DLD1 (cell line): Measurements from ENCODE around the gene BAZ2B.
"Not testable (repeated sequence)": the region's sequence is repeated elsewhere in the genome, so short reads cannot be mapped to it uniquely, and the experiment has no call there.

Experiments used
- in situ Hi-C: cut with HindIII; loops from 2 replicates; pipeline ENCODE4 v1.10.0; 2017; ENCODE audit warnings: low sequenced_read_pairs

The BAZ2B gene, protein sequence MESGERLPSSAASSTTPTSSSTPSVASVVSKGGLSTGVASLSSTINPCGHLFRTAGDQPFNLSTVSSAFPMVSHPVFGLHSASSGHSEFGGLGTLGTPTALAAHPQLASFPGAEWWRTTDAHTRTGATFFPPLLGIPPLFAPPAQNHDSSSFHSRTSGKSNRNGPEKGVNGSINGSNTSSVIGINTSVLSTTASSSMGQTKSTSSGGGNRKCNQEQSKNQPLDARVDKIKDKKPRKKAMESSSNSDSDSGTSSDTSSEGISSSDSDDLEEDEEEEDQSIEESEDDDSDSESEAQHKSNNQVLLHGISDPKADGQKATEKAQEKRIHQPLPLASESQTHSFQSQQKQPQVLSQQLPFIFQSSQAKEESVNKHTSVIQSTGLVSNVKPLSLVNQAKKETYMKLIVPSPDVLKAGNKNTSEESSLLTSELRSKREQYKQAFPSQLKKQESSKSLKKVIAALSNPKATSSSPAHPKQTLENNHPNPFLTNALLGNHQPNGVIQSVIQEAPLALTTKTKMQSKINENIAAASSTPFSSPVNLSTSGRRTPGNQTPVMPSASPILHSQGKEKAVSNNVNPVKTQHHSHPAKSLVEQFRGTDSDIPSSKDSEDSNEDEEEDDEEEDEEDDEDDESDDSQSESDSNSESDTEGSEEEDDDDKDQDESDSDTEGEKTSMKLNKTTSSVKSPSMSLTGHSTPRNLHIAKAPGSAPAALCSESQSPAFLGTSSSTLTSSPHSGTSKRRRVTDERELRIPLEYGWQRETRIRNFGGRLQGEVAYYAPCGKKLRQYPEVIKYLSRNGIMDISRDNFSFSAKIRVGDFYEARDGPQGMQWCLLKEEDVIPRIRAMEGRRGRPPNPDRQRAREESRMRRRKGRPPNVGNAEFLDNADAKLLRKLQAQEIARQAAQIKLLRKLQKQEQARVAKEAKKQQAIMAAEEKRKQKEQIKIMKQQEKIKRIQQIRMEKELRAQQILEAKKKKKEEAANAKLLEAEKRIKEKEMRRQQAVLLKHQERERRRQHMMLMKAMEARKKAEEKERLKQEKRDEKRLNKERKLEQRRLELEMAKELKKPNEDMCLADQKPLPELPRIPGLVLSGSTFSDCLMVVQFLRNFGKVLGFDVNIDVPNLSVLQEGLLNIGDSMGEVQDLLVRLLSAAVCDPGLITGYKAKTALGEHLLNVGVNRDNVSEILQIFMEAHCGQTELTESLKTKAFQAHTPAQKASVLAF (N-terminal part only)

DNA sequence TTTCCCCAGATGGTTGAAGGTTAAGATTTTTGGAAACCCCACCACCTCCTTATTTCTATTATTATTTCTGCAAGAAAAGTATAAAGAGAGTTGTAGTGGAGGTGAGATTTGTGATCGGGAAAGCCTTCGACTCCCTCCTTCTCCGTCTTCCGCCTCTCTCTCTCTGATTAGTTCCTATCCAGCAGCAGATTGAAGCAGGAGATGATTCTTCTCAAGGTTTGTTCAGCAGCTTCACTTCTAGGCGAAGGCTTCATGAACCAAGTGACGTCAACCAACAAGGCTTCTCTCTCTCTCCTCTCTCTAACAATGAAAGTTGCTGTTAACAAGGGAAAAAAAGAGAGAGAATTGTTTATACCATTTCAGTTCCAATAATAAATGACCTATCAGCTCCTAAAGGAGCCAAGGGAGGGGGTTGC lies at the start of gene BAZ2B:
TSS of gene BAZ2B (minus strand) at position 263 of the 416 bp plus-strand sequence. CDS start 137,829 bp downstream, outside the sequence.
- in situ Hi-C loops, result loop anchor here (25.0 kb wide), 1 partner anchor 96 kb away; the partner anchor contains the start of gene MARCHF7

DNA sequence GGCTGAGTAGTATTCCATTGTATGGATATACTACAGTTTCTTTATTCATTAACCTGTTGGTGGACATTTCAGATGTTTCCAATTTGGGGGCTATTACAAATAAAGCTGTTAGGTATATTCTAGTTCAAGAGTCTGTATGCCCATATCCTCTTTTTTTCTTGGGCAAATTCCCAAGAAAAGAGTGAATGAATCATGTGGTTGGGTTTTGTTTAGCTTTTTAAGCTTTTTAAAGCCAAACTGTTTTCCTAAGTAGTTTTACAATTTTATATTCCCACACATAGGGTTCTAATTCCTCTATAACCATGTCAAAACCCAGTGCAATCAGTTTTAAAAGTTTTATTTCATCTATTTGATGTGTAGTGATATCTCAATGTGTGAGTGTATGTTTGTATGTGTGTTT lies 44.9 kb upstream of the BAZ2B start:
- in situ Hi-C loops, result no loop called here

DNA sequence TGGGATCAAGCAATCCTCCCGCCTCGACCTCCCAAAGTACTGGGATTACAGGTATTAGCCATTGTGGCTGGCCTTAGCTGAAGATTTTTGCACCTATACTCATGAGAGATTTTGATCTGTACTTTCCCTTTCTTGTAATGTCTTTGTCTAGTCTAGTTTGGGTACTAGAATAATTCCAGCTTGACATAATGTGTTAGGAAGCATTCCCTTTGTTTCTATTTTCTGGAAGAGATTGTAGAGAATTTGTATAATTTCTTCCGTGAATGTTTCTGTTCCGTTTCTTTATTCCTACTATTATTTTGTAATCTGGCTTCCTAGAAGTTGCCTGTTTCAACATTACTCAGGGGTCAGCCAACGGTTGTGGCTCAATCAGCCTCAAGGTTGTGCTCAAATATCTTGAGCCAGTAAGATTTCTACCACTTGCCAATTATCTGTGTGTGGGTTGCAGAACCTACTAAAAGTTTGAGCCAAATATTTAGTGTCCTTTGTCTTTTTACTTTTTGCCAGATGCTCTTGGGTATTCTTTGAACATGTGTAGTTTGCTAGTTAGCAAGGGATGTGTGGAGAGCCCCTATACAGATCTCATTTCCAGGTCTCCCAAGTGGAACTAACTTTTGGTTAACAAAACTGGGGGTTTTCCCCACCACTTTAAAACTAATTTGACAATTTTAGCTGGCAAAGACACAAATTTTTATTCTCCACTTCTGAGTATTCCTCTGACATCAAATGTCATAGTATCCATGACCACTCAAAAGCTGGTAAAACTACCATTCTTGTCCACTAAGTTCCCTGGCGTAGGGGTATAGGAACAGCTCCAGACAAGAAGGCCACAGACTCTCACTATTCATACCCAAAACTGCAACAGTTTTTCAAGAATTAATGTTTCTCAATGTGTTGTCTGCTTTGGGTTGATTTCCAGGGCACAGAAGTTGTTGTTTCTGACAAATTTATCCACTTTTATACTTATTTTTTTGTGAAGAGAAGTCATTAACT lies 42.8 kb upstream of the BAZ2B start:
- in situ Hi-C loops, result no loop called here

DNA sequence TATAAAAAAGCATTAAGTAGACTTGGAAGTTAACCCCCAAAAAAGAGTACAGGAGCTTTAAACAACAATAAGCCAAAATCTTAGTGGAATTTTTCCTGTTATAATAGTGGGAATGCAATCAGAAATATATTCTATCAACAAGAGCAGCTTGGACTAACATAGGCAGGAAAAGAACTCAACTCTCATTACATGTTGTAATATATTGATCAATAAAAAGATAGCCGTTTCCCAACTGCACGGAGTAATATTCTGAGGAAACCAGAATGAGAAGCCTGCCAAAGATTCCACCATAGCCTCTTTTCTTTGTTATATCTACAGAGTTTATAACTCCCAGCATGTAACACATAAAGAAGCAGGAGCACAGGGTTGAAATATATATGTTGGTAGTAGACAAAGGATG lies 37.6 kb upstream of the BAZ2B start:
- in situ Hi-C loops, result no loop called here

DNA sequence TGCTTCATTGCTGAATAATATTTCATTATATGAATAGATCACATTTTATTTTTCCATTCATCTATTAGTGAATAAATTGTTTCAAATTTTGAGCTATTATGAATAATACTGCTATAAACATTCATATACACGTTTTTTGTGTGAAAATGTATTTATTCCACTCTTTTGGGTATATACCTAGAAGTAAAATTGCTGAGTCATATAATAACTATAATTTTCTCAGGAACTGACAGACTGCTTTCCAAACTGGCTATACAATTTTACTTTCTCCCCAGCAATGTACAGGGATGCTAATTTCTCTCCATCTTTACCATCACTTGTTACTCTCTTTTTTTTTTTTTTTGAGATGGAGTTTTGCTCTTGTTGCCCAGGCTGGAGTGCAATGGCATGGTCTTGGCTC lies 35.5 kb upstream of the BAZ2B start:
- in situ Hi-C loops, result no loop called here

DNA sequence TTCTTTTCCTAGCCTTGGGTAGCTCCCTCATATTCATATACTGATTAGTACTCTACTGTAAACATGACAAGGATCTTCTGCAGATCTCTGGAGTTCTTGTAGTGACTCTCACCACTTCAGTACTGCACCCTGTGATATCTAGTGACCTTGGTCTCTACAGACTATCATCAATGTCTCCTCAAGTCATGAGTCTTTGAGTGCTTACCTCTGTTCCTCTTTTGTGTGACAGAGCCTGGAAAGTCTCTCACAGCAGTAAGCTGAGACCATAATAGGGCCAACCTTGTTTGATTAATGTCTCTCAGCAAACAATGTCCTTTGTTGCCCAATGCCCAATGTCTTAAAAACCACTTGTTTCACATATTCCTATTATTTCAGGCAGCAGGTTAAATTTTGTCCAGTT lies 34.2 kb upstream of the BAZ2B start:
- in situ Hi-C loops, result no loop called here

DNA sequence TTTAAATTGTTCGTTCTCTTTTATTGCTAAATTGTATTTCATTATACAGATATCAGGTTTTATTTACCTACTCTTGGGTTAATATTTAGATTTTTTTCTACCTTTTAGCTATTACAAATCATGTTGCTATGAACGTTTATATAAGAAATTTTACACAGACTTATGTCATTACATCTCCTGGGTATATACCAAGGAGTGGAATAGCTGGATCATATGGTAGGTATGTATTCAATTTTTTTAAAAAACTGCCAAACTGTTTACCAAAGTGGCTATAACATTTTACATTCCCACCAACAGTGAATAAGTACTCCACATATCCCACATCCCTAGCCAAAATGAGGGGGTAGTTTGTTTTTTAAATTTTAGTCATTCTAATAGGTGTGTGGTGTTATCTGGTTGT lies 32.3 kb upstream of the BAZ2B start:
- in situ Hi-C loops, result no loop called here

DNA sequence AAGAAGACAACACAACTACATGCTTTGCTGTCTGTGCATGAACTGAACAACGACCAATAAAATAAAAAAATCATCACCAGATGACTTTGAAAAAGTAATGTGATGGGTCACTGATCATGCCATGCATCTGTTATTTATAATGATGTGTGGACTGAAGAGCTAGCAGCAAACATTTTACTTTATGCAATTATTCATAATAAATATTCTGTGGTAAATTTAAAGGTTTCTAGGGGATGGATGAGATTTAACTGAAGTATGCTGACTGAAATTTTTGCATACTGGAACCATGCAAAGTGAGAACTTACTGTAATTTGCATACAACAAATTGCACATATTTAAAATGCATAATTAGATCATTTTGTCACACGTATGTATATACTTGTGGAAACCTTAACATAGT lies 31.3 kb upstream of the BAZ2B start:
- in situ Hi-C loops, result no loop called here

DNA sequence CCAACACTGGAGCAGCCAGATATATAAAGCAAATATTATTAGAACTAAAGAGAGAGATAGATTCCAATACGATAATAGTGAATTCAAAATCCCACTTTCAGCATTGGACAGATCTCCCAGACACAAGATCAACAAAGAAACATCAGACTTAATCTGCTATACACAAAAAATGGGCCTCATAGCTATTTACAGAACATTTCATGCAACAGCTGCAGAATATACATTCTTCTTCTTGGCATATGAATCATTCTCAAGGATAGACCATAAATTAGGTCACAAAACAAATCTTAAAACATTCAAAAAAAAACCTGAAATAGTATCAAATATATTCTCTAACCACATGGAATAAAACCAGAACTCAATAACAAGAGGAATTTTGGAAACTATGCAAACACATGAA lies 23.8 kb upstream of the BAZ2B start:
- in situ Hi-C loops, result no loop called here

DNA sequence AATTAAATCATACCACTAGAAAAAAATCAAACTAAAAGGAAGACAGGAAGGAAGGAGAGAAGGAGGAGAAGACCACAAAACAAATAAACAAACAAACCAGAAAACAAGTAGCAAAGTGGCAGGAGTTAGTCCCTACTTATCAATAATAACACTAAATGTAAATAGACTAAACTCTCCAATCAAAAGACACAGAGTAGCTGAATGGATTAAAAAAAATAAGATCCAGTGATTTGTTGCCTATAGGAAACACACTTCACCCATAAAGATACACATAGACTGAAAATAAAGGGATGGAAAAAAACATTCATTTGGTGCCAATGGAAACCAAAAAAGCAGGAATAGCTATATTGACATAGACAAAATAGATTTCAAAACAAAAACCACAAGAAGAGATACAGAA lies 23.4 kb upstream of the BAZ2B start:
- in situ Hi-C loops, result no loop called here

DNA sequence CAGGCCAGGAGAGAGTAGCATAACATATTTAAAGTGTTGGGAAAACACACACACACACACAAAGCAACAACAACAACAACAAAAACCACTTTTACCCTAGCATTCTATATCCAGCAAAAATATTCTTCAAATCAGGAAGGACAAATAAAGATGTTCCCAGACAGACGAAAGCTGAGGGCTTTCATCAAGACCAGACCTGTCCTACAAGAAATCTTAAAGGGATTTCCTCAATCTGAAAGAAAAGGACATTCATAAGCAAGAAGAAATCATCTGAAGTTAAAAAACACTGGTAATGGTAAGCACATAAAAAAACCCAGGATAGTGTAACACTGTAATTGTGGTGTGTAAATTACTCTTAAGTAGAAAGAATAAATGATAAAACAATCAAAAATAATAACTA lies 22.7 kb upstream of the BAZ2B start:
- in situ Hi-C loops, result no loop called here

DNA sequence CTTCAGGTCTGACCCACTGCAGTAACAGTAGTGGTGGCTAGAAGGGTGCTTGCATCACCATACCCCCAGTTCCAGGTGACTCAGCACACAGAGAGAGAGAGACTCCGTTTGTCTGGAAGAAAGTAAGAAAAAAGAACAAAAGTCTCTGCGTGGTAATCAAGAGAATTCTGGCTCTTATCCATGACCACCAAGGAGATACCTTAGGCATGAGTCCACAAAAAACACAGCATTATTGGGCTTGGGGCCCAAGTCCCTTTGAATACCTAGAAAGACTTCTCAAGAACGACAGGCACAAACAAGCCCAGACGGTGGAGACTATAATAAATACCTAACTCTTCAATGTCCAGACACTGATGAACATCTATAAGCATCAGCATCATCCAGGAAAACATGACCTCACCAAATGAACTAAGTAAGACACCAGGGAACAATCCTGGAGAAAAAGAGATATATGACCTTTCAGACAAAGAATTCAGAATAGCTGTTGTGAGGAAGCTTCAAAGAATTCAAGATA lies 21.7 kb upstream of the BAZ2B start:
- in situ Hi-C loops, result no loop called here

DNA sequence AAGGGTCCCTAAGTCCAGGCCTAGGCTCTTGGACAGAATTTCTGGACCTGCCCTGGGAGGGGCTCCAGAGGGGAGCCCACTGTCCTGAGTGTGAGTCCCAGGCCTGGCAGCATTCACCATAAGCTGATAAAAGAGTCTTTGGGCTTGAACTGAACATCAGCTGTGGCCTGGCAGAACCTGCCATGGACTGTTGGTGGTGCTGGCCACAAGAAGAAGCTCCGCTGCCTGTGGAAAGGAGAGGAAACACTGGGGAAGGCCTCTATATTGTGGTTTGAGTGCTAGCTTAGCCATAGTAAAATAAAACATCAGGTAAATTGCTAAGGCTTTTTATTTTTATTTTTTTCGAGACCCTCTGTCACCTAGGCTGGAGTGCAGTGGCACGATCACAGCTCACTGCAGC lies 20.9 kb upstream of the BAZ2B start:
- in situ Hi-C loops, result no loop called here

DNA sequence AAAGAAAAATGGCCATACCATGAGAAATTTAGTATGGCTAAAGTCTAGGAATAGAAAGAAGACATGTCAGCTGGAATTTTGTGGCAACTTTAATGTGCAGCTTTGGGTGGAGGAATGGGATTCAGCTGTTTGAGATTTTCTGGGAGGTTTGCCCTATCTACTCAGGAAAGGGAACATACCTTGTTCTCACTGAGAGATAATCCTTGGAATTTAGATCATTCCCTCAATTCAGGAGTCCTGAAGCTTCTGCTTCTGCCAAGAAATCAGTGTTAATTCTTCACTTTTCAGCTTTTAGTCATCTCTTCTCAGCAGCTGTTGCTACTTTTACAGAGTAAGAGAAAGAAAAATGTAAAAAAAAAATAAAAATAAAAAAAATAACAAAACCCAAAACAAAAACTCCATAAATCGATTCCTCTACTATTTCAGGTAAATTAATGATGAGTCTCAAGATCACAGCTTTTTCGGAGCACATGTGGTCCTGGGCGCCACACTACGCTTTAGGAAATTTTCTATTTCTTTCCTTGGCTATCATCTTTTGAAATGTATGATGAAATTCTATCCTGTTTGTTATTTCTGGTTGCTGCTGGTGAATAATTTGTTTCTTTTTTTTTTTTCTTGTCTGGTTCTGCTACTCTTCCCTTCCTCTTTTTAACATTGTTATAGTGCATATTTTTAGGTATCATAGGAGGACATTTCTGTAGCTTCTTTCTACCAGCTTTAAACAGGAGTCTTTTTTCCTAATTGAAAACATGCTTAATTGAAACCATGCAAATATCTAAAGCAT lies 18.9 kb upstream of the BAZ2B start:
- in situ Hi-C loops, result no loop called here

DNA sequence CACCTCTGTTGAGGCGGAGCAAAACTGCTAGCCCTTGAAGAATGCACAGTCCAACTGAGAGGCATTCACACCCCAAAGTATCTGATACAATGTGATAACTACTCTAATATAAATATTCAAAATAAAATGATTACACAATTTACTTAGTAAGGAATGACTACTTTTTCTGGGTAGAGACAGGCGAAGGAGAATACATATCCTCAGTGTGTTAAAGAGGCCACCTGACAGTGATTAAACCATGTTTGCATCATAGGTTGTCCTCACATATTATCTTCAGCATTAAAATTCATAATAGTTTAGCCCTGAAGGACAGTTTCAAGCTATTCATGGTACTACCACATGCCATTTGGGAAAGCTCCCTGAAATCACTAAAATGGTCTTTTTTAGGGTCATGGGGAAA lies 16.9 kb upstream of the BAZ2B start:
- in situ Hi-C loops, result no loop called here

DNA sequence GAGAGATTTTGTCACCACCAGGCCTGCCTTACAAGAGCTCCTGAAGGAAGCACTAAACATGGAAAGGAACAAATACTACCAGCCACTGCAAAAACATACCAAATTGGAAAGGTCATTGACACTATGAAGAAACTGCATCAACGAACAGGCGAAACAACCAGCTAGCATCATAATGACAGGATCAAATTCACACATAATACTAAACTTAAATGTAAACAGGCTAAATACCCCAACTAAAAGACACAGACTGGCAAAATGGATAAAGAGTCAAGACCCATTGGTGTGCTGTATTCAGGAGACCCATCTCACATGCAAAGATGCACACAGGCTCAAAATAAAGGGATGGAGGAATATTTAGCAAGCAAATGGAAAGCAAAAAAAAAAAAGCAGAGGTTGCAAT lies 9.3 kb upstream of the BAZ2B start:
- in situ Hi-C loops, result not testable (repeated sequence)

DNA sequence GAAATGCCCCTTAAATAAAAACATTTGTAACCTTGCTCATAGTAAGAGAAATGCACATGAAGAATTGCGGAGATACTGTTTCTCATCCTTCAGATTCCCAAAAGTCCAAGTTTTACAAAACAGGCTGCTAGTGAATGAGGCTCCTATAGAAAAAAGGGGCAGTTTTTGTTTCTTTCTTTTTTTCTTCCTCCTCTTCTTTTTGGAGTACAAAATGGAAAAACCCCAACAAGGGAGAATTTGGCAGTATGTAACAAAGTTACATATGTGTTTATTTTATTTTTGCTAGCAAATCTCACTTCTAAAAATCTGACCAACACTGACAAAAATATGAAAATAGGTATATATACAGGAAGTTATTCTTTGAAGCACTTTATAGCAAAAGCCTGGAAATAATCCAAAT lies 7.1 kb upstream of the BAZ2B start:
- in situ Hi-C loops, result loop anchor here (25.0 kb wide), 1 partner anchor 89 kb away; the partner anchor contains the start of gene MARCHF7

DNA sequence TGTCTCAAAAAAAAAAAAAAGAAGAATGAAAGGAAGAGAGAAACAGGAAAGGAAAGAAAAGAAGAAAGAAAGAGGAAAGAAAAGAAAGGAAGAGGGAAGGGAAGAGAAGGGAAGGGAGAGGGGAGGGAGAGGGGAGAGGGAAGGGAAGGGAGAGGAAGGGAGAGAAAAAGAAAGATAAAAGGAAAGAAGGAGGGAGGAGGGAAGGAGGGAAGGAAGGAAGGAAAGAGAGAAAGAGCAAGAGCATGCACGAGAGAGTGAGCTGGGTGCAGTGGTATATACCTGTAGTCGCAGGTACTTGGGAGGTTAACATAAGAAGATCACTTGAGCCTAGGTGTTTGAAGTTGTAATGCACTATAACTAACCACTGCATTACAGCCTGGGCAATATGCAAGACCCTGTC lies 6.6 kb upstream of the BAZ2B start:
- in situ Hi-C loops, result loop anchor here (25.0 kb wide), 1 partner anchor 89 kb away; the partner anchor contains the start of gene MARCHF7

DNA sequence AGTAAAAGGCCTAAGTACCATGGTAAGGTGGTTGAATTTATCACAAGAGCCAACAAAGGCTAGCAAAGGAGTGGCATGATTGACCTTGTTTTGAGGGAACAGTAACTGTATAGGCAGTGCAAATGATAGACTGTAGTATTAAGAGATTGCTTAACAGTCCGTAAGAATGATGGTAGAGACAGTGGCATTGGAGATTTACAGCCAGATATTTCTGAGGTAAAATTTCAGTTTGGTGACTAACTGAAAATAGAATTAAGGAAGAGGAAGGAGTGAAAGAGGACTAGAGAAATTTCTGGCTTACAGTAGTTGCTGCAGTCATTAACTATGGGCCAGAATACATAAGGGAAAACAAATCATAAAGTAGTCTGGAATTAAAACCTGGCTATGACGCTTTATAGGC lies 4.4 kb upstream of the BAZ2B start:
- in situ Hi-C loops, result loop anchor here (25.0 kb wide), 1 partner anchor 92 kb away; the partner anchor contains the start of gene MARCHF7
